Renal pelvis (tissue), 4 donors: Measurements from ENCODE around the gene RGCC. TPM values are rescaled to one million over a fixed set of nuclear protein-coding genes. Genes with fewer than 3 reads are reported as not detected.
"Not testable (repeated sequence)": the region's sequence is repeated elsewhere in the genome, so short reads cannot be mapped to it uniquely, and the experiment has no call there.

ENCODE experiments used
- DNase-seq: peaks from one replicate; pipeline ENCODE4 v3.0.0-alpha.2; 2013
- polyA plus RNA-seq, 3 donors: library from polyadenylated mRNA; unstranded; fragments of 120-200 nt; gene quantifications; one replicate each; pipeline ENCODE4 v1.2.1, GENCODE V29; 2013; ENCODE audit not compliant: insufficient read length in 3 of 3

Gene RGCC
- polyA plus RNA-seq, 3 donors, result 8.0 to 12.3 (median 9.4) TPM

GRCh38 chr13:41434030-41434429 lies 23.3 kb upstream of the RGCC start:
- DNase-seq, result not testable (repeated sequence)

DNA sequence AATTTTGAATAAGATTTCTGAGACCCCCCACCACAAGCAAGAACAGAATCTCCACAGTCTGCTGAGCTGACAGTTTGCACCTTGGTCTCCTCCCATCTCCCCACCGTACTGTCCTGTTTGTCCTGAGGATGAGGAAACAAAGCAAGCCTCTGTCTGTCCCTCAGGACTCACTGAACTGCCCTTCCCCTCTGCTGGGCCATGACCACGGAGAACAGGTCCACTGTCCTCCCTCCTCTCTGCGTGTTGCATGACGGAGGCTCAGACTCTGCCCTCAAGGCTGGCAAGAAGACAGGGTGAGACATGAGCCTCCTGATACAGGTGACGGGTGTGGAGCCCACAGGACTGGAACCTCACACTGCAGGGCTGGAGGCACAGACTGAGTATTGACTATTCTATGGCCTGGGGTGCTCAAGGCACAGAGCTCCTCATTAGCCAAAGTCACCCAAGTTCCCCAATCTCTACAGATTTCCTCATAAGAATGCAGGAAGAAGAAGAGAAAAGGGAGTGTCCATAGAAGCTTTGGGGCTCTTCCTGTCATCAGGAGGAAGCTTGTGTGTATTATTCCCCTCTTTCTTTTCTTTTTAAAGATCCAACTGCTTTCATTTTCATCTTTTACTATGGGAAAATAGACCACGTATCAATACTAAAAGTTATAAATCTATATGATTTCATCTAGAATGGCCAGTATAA lies 22.4 kb upstream of the RGCC start:
- no peak for DNase-seq

DNA sequence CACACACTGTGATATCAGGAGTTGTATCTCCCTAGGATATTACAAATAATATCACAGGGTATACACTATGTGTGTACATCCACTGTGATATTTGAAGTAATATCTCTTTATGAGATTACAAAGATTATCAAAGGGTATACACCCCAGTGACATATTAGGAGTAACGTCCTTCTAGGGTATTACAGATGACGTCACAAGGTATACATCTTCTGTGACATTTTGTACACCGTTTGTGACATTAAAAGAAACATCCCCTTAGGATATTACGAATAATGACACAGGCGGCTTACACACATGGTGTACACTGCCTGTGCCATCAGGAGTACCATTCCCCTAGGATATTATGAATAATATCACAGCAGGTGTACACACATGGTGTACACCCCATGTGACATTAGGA lies 13.4 kb upstream of the RGCC start:
- DNase-seq, result no peak

GRCh38 chr13:41452462-41452861 lies 4.9 kb upstream of the RGCC start:
- no peak for DNase-seq

- no peak for DNase-seq
Measured at GRCh38 chr13:41453620-41454019, 3.7 kb upstream of the RGCC start.

DNA sequence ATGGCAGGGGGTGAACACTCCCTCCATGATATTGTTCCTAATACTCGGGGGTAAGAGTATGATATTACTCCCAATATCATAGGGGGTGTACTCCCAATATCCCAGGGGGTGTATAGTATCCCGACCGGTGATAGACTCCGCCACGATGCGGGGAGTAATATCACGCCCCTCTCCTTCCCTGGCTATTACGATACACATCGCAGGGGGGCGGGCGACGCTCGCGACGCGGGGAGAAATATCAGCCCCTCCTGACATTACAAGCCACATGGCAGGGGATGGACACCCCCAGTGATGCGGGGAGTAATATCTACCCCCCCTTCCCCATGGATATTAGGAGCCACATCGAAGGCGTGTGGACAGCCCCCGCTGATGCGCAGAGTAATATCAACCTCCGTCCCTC lies 3.2 kb upstream of the RGCC start:
- no peak for DNase-seq

- DNase-seq, result no peak
Measured at GRCh38 chr13:41455725-41456419, 1.5 kb upstream of the RGCC start.

GRCh38 chr13:41457589-41458186 lies 338 bp downstream of the RGCC start:
- DNase-seq, result no peak

DNA sequence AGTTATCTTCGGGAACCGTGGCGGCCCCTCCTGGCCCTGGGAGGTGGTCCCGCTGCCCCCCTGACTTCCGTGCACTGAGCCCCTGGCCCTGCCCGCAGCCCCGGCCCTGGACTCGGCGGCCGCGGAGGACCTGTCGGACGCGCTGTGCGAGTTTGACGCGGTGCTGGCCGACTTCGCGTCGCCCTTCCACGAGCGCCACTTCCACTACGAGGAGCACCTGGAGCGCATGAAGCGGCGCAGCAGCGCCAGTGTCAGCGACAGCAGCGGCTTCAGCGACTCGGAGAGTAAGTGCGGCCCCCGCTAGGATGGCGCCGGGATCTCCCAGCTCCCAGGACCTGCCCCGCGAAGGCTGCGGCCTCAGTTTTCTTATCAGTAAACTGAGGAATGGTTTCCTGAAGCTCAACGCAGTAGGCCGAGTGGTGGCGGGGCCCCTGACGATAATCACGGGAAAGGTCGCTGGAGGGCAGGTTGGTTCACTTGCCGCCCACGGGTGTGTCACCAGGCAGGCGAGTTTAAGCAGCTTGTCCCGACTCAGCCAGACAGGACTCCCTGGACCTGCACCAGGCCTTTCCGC lies 924 bp downstream of the RGCC start:
- no peak for DNase-seq

GRCh38 chr13:41458761-41459431 lies 1.5 kb downstream of the RGCC start:
- no peak for DNase-seq

DNA sequence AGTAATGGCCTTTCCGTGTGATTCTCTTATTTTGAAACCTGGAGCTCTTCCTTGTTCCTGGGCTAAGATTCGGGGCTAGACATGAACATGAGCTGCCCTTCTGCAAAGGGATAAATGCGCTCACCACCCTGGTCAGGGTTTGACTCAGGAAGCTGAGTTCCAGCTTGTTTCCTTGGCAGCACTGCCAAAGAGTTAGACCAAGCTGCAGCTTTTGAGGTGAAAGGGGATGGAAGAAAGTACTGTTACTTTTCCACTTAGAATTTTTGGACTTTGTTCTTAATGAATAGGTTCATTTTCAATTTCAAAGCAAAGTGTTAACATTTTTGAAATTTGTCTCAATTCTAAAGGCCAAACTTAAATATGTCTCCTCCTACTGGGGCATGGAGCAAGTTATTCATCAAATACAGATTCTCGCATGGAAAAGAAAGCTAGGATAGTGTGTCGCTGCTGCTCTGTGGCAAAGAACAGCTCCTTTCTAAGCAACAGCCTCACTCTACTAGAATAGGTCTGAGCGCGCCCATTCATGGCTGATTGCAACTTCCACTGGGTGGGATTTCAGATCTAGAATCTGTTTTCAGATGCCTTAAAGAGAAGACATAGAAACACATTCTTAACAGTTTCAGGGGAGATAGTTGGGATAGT lies 2.2 kb downstream of the RGCC start:
- no peak for DNase-seq

DNA sequence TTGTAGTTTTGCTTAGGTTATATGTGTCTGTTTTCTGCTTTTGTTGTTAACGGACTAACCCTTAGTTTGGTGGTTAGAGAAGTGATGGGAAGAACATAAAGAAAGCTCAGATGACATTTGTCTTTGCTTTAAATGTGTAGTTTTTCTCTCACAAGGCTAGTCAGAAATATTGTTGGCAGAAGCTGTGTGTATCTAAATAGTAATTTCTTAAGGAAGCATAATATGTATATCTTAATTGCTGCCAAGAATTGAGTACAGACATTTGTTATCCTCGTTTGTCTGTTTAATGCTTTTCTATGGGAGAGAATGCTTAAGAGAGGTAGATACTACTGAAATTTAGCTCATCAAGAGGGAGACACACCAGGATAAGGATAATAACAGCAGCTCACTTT lies 2.7 kb downstream of the RGCC start:
- no peak for DNase-seq

DNA sequence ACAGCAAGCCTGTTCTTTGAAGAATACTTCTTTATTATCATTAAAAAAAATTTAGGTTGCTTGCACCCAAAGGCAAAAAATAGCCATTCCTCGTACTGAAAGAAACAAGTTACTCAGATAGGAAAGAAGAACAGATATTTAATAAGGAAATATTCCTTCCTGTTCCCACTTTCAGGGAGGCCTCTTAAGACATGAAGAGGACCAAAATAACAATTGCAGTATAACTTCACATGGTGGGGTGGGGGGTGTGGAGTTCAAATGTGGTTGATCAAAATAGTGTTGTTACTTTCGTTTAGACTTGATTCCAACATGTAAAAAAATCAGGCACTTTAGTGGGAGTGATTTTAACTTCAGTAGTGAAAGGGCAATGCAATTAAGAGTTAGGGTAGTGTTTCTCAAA lies 3.6 kb downstream of the RGCC start:
- DNase-seq, result no peak

- no peak for DNase-seq
Measured at GRCh38 chr13:41461527-41462139, 4.3 kb downstream of the RGCC start.

- DNase-seq, result no peak
Measured at GRCh38 chr13:41462427-41462826, 5.1 kb downstream of the RGCC start.

DNA sequence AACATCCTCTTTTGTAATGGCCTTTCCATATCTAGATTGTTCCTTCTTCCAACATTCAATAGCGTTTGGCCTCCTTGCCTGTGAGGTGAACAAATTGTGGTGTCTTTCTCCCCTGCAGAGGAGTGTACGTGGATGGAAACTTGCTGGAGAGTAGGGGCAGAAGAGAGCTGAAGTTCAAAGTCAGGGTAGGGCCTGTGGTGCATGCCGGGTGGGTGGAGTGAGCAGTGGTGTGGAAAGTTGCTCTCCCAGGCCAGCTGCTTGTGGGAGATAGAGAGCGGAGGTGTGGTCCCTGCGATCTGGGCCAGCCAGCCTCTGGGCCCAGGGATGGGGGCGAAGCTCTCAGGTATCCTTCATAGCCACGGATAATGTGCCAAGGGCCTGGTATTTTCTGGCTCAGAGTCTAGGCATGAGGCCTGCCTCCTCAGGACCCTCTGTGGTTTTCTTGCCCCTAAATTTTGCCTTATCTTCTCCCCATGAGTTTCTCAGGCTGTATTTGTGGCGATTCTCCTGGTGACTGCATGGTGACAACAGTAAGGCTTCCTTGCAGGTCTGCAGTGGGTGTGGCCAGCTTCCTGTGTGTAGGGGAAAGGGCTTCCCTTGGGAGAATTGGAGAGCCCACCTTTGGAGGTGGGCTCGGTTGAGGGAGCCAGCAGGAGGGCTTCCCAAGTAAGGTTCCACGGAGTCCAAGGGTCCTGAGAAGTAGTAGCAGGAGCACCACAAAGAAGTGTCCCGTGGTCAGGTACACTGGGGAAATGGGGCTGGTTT lies 6.7 kb downstream of the RGCC start:
- no peak for DNase-seq

DNA sequence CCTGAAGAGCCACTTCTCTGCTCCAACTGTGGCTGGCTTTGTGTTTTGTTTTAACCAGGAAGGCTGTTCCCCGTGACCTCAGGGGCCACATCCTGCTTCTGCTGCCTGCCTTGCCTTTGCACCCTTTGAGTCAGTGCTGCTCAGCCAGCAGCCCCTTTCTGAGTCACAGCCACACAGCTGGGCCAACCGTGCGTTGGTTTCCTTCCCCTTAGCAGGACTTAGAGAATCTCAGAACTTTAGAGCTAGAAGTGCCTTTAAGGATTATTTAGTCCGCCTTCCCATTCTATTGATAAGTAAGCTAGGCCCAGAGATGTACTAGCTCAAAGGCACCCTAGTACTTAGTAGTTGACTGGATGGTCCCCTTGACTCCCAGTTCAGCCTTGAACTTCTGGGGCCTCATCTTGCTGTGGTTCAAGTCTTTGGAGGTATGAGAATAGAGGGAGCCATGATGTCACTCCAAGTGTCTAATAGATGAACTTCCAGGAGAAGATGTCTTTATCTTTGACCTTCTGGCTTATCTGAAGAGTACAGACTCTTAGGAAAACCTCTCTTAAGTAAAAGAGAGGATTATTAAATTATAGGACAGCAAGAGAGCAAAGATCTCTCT lies 8.0 kb downstream of the RGCC start:
- no peak for DNase-seq

- no peak for DNase-seq
Measured at GRCh38 chr13:41465898-41466320, 8.6 kb downstream of the RGCC start.

GRCh38 chr13:41467425-41467945 lies 10.1 kb downstream of the RGCC start:
- no peak for DNase-seq

DNA sequence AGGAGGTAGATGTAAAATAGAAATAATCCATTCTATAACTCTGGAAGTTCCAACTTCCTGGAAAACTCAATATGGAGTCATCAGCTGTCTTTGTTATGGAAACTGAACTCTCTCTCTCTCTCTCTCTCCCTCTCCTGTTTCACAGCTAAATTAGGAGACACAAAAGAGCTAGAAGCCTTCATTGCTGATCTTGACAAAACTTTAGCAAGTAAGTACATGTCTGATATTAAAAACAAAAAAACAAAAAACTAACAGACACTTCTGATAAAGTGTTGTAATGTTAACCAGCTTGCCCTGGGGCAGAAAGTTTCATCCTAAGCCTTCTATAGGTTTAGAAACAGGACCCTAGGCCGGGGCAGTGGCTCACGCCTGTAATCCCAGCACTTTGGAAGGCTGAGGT lies 11.3 kb downstream of the RGCC start:
- DNase-seq, result no peak
